SKM-1 (cell line): ENCODE data around the gene SUN2.

Experiments used
- DNase-seq: peaks from one replicate; lab custom pipeline; 2025; ENCODE audit not compliant: unreplicated experiment; lab: John Stamatoyannopoulos, UW

SUN2 gene

GRCh38 chr22:38698407-38699094 lies 57.2 kb downstream of the SUN2 start:
- no peak for DNase-seq

GRCh38 chr22:38697425-38698089 lies 58.2 kb downstream of the SUN2 start:
- no peak for DNase-seq

- DNase-seq, result no peak
Measured at GRCh38 chr22:38696606-38697424, 59.0 kb downstream of the SUN2 start.

- DNase-seq, result no peak
Measured at GRCh38 chr22:38694940-38695339, 60.9 kb downstream of the SUN2 start.

GRCh38 chr22:38694049-38694448 lies 61.7 kb downstream of the SUN2 start:
- no peak for DNase-seq

- no peak for DNase-seq
Measured at GRCh38 chr22:38689651-38690050, 66.1 kb downstream of the SUN2 start.

GRCh38 chr22:38685761-38686160 lies 70.0 kb downstream of the SUN2 start:
- DNase-seq, result no peak

- DNase-seq, result no peak
Measured at GRCh38 chr22:38684895-38685294, 70.9 kb downstream of the SUN2 start.
